ENCODE measurements around the gene PTPRO.

- TF ChIP-seq CTCF (IDR thresholded peaks at IDR 0.05) (no peak), POLR2A (IDR thresholded peaks at IDR 0.05) (no peak)
These were observed 192.7 kb downstream of the PTPRO start for GRCh38 chr12:15515010-15515409.

Measured in Peyer's patch (tissue), 4 donors.